ENCODE measurements around the gene ECE2. TPM values are rescaled to one million over a fixed set of nuclear protein-coding genes. Genes with fewer than 3 reads are reported as not detected.
"Not testable (repeated sequence)": the region's sequence is repeated elsewhere in the genome, so short reads cannot be mapped to it uniquely, and the experiment has no call there.

Gene ECE2
- total RNA-seq, 1 experiment from 2014 or later, result not detected

- peaks cover 3% of the 10 kb centered on the region for H3K36me3 ChIP-seq (replicated peaks; ENCODE audit: control insufficient read depth, insufficient read depth, low read length)
- peak overlapping the region; percentile 76 for H3K4me3 ChIP-seq (ENCODE audit: insufficient read depth, low read depth, low read length)
- no peaks in the 10 kb centered on the region for H3K27me3 ChIP-seq (ENCODE audit: control insufficient read depth, insufficient read depth, low read length)
- peak; percentile 94 for DNase-seq
Observed at GRCh38 chr3:184250167-184250828, 25.5 kb upstream of the ECE2 start.

DNA sequence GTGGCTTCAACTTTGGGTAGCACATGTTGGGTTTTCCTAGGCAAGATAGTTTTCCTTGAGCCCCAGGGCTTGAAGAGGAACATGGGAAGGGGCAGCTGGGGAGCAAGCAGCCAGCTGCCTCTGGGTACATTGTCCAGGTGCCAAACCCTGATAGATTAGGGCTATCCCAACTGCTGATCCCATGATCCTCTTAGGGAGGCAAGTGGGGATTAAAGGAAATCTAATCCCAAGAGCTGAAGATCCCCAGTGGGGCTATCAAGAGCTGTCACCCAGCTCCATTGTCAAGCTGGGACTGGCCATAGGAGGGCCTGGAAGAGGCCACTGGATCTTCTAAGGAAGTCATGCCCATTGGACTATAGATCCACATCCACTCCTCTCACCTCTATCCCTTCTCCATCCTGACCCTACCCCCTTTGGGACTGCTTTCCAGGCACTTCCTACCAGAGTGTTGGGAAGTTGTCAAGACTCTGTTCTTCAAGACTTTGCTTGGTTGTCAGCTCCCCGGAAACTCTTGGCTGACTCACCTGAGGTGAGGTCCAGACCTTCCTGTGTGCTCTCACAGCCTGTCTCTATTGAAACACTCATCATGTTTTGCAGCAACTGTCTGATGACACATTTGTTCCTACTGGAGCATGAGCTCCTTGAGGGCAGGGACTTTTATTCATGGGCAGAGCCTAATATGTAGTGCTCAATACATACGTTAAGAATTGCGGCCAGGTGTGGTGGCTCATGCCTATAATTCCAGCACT, 20.4 kb upstream of the ECE2 start:
- H3K36me3 ChIP-seq (replicated peaks; ENCODE audit: control insufficient read depth, insufficient read depth, low read length), result no peaks in the 10 kb centered on the region
- H3K27me3 ChIP-seq (ENCODE audit: control insufficient read depth, insufficient read depth, low read length), result peaks cover 29% of the 10 kb centered on the region
- peak; percentile 18 for DNase-seq
- H3K4me3 ChIP-seq (ENCODE audit: insufficient read depth, low read depth, low read length), result no peak overlapping the region

DNA sequence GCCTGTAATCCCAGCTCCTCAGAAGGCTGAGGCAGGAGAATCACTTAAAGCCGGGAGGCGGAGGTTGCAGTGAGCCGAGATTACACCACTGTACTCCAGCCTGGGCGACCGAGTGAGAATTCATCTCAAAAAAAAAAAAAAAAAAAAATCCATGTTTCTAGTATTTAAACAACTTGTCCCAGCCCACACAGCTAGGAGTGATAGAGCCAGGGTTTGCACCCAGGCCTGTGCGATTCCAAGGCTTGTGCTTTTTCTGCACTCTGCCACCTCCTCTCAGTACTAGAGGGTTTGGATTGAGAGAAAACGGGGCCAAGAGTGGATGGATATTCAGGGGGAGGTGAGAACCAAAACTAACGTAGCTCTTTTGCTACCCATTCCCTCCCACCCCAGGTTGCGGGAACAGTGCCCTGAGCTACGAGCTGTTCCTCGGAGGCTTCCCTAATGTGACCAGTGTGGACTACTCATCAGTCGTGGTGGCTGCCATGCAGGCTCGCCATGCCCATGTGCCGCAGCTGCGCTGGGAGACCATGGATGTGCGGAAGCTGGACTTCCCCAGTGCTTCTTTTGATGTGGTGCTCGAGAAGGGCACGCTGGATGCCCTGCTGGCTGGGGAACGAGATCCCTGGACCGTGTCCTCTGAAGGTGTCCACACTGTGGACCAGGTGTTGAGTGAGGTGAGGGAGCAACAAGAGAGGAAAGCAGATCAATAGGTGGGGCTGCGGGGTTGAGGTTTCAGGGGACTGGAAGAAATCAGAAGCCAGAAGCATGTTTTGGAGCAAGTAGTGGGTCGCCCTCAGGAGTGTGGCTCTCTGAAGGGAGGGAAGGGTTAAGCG, 18.5 kb upstream of the ECE2 start:
- no peak overlapping the region for H3K4me3 ChIP-seq (ENCODE audit: insufficient read depth, low read depth, low read length)
- no peaks in the 10 kb centered on the region for H3K36me3 ChIP-seq (replicated peaks; ENCODE audit: control insufficient read depth, insufficient read depth, low read length)
- H3K27me3 ChIP-seq (ENCODE audit: control insufficient read depth, insufficient read depth, low read length), result peaks cover 43% of the 10 kb centered on the region
- peak; percentile 19 for DNase-seq

DNA sequence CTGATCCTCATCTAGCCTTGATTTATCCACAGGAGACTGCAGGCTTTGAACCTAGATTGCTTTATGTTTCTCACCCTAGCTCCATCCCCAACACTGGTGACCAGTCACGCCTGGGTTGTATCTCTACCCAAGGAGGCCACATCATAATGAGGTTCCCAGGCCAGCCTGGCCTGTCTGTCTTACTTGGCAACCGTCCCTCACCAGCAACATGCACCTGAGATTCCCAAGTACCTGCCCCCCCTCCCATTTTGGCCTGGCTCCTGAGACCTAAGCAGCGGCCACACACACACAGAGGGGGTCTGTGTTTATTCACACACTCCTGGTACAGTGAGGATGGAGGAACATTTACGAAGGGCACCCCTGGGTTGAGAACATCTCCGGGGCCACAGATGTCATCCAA, 16.9 kb upstream of the ECE2 start:
- no peak overlapping the region for H3K4me3 ChIP-seq (ENCODE audit: insufficient read depth, low read depth, low read length)
- H3K36me3 ChIP-seq (replicated peaks; ENCODE audit: control insufficient read depth, insufficient read depth, low read length), result no peaks in the 10 kb centered on the region
- H3K27me3 ChIP-seq (ENCODE audit: control insufficient read depth, insufficient read depth, low read length), result peaks cover 56% of the 10 kb centered on the region
- peak; percentile 36 for DNase-seq

DNA sequence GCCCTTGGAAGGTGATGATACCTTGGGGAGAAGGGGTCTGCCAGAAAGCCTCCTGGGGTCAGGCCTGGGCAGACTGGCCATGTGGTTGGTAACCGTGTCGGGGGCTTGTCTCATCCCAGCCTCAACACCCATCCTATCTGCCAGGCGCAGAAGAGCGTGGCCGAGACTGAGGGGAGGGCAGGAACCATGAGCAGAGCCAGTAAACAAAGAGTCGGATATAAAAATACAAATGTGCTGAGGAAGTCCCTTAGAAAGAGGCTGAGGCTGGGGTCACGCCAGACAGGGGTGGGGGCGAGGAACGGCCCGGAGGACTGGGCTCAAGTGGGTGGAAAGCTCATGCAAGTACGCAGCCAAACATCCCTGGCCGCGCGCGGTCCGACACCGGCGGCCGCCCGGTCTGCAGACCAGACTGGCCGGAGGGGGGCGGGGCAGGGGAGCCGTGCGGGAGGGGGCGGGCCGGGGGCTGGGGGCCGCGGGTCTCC, 16.4 kb upstream of the ECE2 start:
- Histone ChIP-seq H3K27me3 (ENCODE audit: control insufficient read depth, insufficient read depth, low read length) (peaks cover 56% of the 10 kb centered on the region), H3K4me3 (ENCODE audit: insufficient read depth, low read depth, low read length) (no peak overlapping the region), H3K36me3 (replicated peaks; ENCODE audit: control insufficient read depth, insufficient read depth, low read length) (no peaks in the 10 kb centered on the region)
- DNase-seq, result no peak

DNA sequence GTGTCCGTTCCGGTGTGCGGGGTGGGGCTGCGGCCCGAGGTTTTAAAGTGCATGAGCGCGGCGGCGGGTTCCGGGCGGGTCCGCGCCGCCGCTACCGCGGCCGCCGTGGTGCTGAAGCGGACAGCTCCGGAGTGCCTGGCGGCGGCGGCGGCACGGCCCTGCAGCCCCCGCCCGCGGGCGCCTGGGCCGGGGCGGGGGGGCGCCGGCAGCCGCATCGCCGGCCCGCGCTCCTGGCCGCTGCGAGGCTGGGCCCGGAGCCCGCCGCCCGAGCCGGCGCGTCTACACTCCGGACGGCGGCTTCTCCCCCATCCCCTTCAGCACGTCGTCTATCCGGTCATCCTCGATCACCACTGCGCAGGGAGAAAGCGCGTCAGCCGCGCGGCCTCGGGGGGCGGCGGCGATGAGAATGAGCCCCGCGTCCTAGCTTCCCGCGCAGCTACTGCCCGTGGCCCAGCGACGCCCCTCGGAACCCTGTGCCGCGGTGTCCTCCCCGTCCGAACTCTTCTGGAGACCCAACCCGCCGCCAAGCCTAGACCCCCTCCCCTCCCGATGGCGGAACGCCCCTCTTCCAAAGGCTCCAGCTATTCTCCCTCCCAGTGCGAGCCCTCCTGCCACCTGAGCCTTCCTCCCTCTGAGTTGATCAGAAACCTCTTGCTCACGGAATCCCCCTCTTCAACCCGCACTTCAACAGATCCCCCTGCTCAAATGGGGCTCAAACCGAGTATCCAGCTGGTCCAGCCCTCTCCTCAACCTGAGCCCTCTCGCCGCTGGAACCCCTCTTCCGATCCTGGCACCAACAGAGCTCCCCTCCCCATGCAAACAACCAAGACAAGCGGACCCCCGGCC, 15.7 kb upstream of the ECE2 start:
- Histone ChIP-seq H3K36me3 (replicated peaks; ENCODE audit: control insufficient read depth, insufficient read depth, low read length) (no peaks in the 10 kb centered on the region), H3K27me3 (ENCODE audit: control insufficient read depth, insufficient read depth, low read length) (peaks cover 56% of the 10 kb centered on the region), H3K4me3 (ENCODE audit: insufficient read depth, low read depth, low read length) (peak overlapping the region; percentile 74)
- peak; percentile 96 for DNase-seq

DNA sequence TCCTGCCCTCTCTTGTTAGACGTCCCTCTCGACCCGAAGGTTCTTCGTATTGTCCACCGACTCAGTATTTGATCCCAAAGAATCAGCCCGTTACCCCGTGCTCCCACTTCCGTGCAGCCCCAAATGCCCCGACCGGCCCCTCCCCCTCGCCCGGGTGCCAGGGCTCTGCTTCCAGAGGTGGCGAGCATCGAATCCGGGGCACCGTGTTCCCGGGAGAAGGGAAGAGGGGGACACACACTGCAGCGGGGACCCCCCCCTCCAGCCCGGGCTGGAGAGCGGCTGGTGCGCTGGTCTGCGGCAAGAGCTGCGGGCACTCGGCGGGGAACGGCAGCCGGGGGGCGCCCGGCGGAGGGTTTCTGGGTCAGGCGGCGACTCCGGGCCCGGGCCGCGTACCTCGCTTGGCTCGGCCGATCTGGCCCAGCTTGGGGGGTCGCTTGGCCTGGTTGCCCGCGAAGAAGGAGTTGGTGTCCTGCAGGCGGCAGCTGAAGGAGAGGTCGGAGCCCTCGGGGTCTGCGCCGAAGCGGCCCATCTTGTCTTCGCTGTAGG, 15.0 kb upstream of the ECE2 start:
- Histone ChIP-seq H3K4me3 (ENCODE audit: insufficient read depth, low read depth, low read length) (peak overlapping the region; percentile 74), H3K27me3 (ENCODE audit: control insufficient read depth, insufficient read depth, low read length) (peaks cover 56% of the 10 kb centered on the region), H3K36me3 (replicated peaks; ENCODE audit: control insufficient read depth, insufficient read depth, low read length) (no peaks in the 10 kb centered on the region)
- peak; percentile 82 for DNase-seq

DNA sequence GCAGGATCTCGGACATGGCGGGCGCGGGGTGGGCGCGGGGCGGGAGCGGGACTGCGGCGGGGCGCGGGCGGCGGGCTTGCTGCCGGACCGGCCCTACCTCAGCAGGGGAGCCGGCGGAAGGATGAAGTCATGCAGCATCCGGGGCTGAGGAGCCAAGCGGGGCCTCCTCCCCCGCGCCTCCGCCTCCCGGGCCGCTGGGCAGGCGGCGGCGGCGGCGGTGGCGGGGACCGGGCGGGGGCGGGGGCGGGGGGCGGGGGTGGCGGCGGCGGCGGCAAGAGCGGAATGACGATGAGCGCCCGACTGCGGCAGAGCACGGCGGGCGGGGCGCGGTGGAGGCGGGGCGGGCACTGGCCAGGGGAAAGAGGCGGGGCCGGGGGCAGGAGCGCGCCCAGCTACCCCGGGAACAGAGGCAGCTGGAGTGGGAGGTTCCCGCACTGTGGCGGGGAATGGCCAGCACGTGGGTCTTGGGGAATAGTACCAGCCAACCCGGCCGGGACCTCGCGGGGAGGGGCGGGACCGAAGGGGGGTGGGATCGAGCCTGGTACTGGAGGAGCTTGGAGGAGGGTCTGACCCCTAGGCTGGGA, 14.5 kb upstream of the ECE2 start, which contains the start of gene CAMK2N2:
Gene CAMK2N2, minus strand, starts transcription at position 284 of the 584 bp plus-strand sequence. Its CDS starts 268 bp downstream, at position 16.
- peak; percentile 98 for DNase-seq
- peak within 1 kb of the TSS; percentile 74 for H3K4me3 ChIP-seq (ENCODE audit: insufficient read depth, low read depth, low read length)
- no peaks in the 10 kb centered on the region for H3K36me3 ChIP-seq (replicated peaks; ENCODE audit: control insufficient read depth, insufficient read depth, low read length)
- peaks cover 56% of the 10 kb centered on the region for H3K27me3 ChIP-seq (ENCODE audit: control insufficient read depth, insufficient read depth, low read length)

GRCh38 chr3:184261854-184262763, 13.7 kb upstream of the ECE2 start:
- H3K27me3 ChIP-seq (ENCODE audit: control insufficient read depth, insufficient read depth, low read length), result peaks cover 56% of the 10 kb centered on the region
- peak; percentile 83 for DNase-seq
- H3K36me3 ChIP-seq (replicated peaks; ENCODE audit: control insufficient read depth, insufficient read depth, low read length), result no peaks in the 10 kb centered on the region
- H3K4me3 ChIP-seq (ENCODE audit: insufficient read depth, low read depth, low read length), result peak overlapping the region; percentile 74

DNA sequence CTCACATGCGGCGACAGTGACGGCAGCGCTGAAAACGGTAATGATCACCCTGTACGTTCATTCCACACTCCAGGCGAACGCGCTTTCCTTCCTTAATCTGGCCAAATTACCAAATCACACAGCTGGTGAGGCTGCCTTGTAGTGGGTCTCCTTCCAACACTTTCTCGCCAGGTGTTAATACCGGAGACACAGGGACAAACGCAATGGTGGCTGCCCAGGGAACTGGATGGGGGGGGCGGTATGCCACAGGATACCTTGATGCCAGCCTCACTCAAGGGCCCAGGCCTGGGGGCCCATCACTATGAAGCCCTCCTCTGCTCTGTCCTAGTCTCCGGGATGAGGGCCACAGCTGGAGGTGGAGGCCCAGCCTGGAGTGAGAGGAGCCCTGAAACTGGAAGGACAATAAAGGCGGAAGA, 13.1 kb upstream of the ECE2 start:
- Histone ChIP-seq H3K4me3 (ENCODE audit: insufficient read depth, low read depth, low read length) (peak overlapping the region; percentile 74), H3K27me3 (ENCODE audit: control insufficient read depth, insufficient read depth, low read length) (peaks cover 51% of the 10 kb centered on the region), H3K36me3 (replicated peaks; ENCODE audit: control insufficient read depth, insufficient read depth, low read length) (no peaks in the 10 kb centered on the region)
- DNase-seq, result no peak

GRCh38 chr3:184267249-184267648, 8.6 kb upstream of the ECE2 start:
- H3K4me3 ChIP-seq (ENCODE audit: insufficient read depth, low read depth, low read length); DNase-seq; H3K36me3 ChIP-seq (replicated peaks; ENCODE audit: control insufficient read depth, insufficient read depth, low read length): not testable (repeated sequence)
- peaks cover 14% of the 10 kb centered on the region for H3K27me3 ChIP-seq (ENCODE audit: control insufficient read depth, insufficient read depth, low read length)

DNA sequence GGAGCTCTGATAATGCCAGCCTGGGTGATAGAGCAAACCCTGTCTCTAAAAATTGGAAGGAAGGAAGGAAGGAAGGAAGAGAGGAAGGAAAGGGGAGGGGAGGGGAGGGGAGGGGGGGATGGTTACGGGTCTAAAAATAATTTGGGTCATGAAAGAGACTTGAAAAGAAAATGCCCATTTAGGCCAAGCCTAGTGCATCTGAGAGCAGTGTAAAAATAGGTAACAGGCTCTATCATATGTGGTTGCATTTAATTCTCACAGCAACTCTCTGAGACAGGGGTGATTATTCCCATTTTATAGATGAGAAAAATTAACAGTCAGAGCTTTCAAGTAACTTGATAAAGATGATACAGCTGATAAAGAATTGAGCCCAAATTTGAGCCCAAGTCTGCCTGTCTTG, 3.6 kb upstream of the ECE2 start:
- Histone ChIP-seq H3K27me3 (ENCODE audit: control insufficient read depth, insufficient read depth, low read length) (peaks cover 25% of the 10 kb centered on the region), H3K4me3 (ENCODE audit: insufficient read depth, low read depth, low read length) (no peak overlapping the region), H3K36me3 (replicated peaks; ENCODE audit: control insufficient read depth, insufficient read depth, low read length) (no peaks in the 10 kb centered on the region)
- DNase-seq, result no peak

DNA sequence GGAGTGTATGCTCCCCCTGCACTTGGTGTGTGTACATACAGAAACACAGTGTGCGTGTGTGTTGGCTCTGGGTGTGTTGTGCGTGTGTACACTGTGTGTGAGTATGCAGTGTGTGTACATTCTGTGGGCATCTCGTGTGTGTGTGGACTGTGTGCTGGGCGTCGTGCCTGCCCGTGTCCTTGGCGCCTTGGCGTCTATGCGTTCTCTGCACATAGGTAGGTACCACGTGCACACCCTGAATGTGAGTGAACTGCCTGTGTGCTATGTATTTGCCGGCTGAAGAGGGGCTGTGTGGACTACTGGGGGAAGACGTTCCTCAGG, 481 bp upstream of the ECE2 start:
- DNase-seq, result no peak
- Histone ChIP-seq H3K36me3 (replicated peaks; ENCODE audit: control insufficient read depth, insufficient read depth, low read length) (no peaks in the 10 kb centered on the region), H3K4me3 (ENCODE audit: insufficient read depth, low read depth, low read length) (peak overlapping the region; percentile 30; the same call in 1 of the 2 replicates), H3K27me3 (ENCODE audit: control insufficient read depth, insufficient read depth, low read length) (peaks cover 32% of the 10 kb centered on the region)
